HepG2 (cell line): ENCODE measurements around the gene TMEM44. TPM values are rescaled to one million over a fixed set of nuclear protein-coding genes. Genes with fewer than 3 reads are reported as not detected.

ENCODE experiments used
- ATAC-seq: fragments of 200-7000 bp; cut with Tn5 transposase; 3 replicates; pipeline ENCODE4 v1.9.1; 2020; ENCODE audit warnings: mild to moderate bottlenecking, moderate library complexity
- BruUV-seq: library from RNA; stranded (reverse); fragments of 400-500 nt; replicated peaks from 2 replicates; lab custom pipeline; 2021; lab: Mats Ljungman, UMichigan
- CTCF ChIA-PET: fragments of 300-600 bp; formaldehyde crosslinking; extraction: SDS; loops from one replicate; lab custom pipeline; 2021; ENCODE audit warnings: low total read pairs, inconsistent platforms, low intra/inter-chr PET ratio; lab: Yijun Ruan, JAX
- POLR2A ChIA-PET: fragments of 350-600 bp; sonication (Branson Sonifier 250); formaldehyde crosslinking; loops from one replicate; lab custom pipeline; 2020; ENCODE audit warnings: antibody characterized with exemption, inconsistent platforms; lab: Yijun Ruan, JAX
- DNase-seq: peaks from one replicate; pipeline ENCODE4 v3.0.0-alpha.2; 2015; ENCODE audit warnings: low spot score
- FAIRE-seq: peaks from 3 replicates; lab custom pipeline; 2011; peaks lifted over from hg19 to GRCh38; lab: Jason Lieb, UNC
- H2AFZ ChIP-seq: one replicate; pipeline ENCODE4 v1.6.1; 2011; ENCODE audit warnings: low read length, inconsistent platforms
- H3K27ac ChIP-seq: fragments of 300-600 bp; 3 replicates; pipeline ENCODE4 v1.8.0; 2011; ENCODE audit warnings: mixed run types, mild to moderate bottlenecking, mixed read lengths, low read length, inconsistent platforms; ENCODE audit not compliant: insufficient read depth; ENCODE audit errors: extremely low read length
- H3K27me3 ChIP-seq, 2 experiments: fragments of 200-600 bp in 1 of 2; 2 replicates in 1 of 2; 3 replicates in 1 of 2; pipeline versions ENCODE4 v1.6.0 to v1.8.0; 2011; ENCODE audit warnings: low read length in 2 of 2, mild to moderate bottlenecking in 2 of 2, moderate library complexity in 2 of 2, inconsistent platforms in 1 of 2; ENCODE audit not compliant: insufficient read depth in 2 of 2, control insufficient read depth in 1 of 2
- H3K36me3 ChIP-seq, 2 experiments: fragments of 200-600 bp in 1 of 2; replicated peaks in 1 of 2; 2 replicates in 1 of 2; 3 replicates in 1 of 2; pipeline versions ENCODE4 v1.5.1 to v1.8.0; 2011; ENCODE audit warnings: low read length in 2 of 2, inconsistent platforms in 1 of 2; ENCODE audit not compliant: insufficient read depth in 2 of 2, control insufficient read depth in 1 of 2
- H3K4me1 ChIP-seq: 2 replicates; pipeline ENCODE4 v1.5.1; 2012; ENCODE audit warnings: low read length, inconsistent platforms; ENCODE audit not compliant: insufficient read depth
- H3K4me2 ChIP-seq: 2 replicates; pipeline ENCODE4 v1.6.0; 2011; ENCODE audit warnings: low read depth, low read length, inconsistent platforms
- H3K4me3 ChIP-seq, 3 experiments: fragments of 200-600 bp in 1 of 3; sonication (generic), shearing (Covaris generic) in 1 of 3; replicated peaks in 1 of 3; 2 replicates each; pipeline ENCODE4 v1.5.1; 2011 to 2016; ENCODE audit warnings: low read length in 3 of 3, inconsistent platforms in 2 of 3, low read depth in 2 of 3, mild to moderate bottlenecking in 2 of 3, control low read depth in 1 of 3, mixed read lengths in 1 of 3; ENCODE audit not compliant: insufficient read depth in 1 of 3
- H3K79me2 ChIP-seq: one replicate; pipeline ENCODE4 v1.6.1; 2011; ENCODE audit warnings: low read length, inconsistent platforms; ENCODE audit not compliant: insufficient read depth
- H3K9ac ChIP-seq: 2 replicates; pipeline ENCODE4 v1.6.0; 2011; ENCODE audit warnings: mild to moderate bottlenecking, low read depth, low read length, inconsistent platforms; ENCODE audit not compliant: insufficient read depth
- H3K9me3 ChIP-seq: 2 replicates; pipeline ENCODE4 v1.5.1; 2012; ENCODE audit warnings: mild to moderate bottlenecking, low read length
- H4K20me1 ChIP-seq: 2 replicates; pipeline ENCODE4 v1.6.0; 2011; ENCODE audit warnings: inconsistent platforms, mild to moderate bottlenecking, low read length, moderate library complexity; ENCODE audit not compliant: insufficient read depth
- CEBPZ ChIP-seq: IDR thresholded peaks from 2 replicates; pipeline ENCODE4 v1.6.1; 2012; ENCODE audit warnings: low read length, improper control_type of control experiment
- ESRRA ChIP-seq: sonication (generic); formaldehyde crosslinking; IDR thresholded peaks from 2 replicates; pipeline ENCODE4 v1.5.1; 2020; ENCODE audit warnings: mild to moderate bottlenecking, low read depth, missing genetic modification reagents
- FOXM1 ChIP-seq: sonication (generic); formaldehyde crosslinking; IDR thresholded peaks from 2 replicates; pipeline ENCODE4 v1.5.0; 2020; ENCODE audit warnings: missing genetic modification reagents
- GATAD2A ChIP-seq: IDR thresholded peaks from 2 replicates; pipeline ENCODE4 v1.6.1; 2016
- HIC2 ChIP-seq: sonication (generic); formaldehyde crosslinking; IDR thresholded peaks from 2 replicates; pipeline ENCODE4 v1.9.0; 2022; ENCODE audit warnings: low read depth, missing genetic modification reagents
- IRF1 ChIP-seq: sonication (generic); formaldehyde crosslinking; IDR thresholded peaks from 2 replicates; pipeline ENCODE4 v1.4.0; 2020; ENCODE audit warnings: low read depth, mild to moderate bottlenecking, missing genetic modification reagents
- ZFP90 ChIP-seq: sonication (generic); formaldehyde crosslinking; IDR thresholded peaks from 2 replicates; pipeline ENCODE4 v1.8.0; 2022; ENCODE audit warnings: missing genetic modification reagents, mild to moderate bottlenecking, inconsistent platforms, borderline replicate concordance
- ZNF343 ChIP-seq: sonication (generic); formaldehyde crosslinking; IDR thresholded peaks from 2 replicates; pipeline ENCODE4 v1.4.0; 2020; ENCODE audit warnings: mild to moderate bottlenecking, missing genetic modification reagents
- ZNF496 ChIP-seq: sonication (generic); formaldehyde crosslinking; IDR thresholded peaks from 2 replicates; pipeline ENCODE4 v1.8.1; 2023; ENCODE audit warnings: mild to moderate bottlenecking, moderate library complexity, missing genetic modification reagents; ENCODE audit not compliant: insufficient replicate concordance
- ZNF768 ChIP-seq: sonication (generic); formaldehyde crosslinking; IDR thresholded peaks from 2 replicates; pipeline ENCODE4 v1.4.0; 2020; ENCODE audit warnings: missing genetic modification reagents
- ZSCAN12 ChIP-seq: sonication (generic); formaldehyde crosslinking; IDR thresholded peaks from 2 replicates; pipeline ENCODE4 v1.9.0; 2021; ENCODE audit warnings: mild to moderate bottlenecking, missing genetic modification reagents
- ZSCAN21 ChIP-seq: sonication (generic); formaldehyde crosslinking; IDR thresholded peaks from 2 replicates; pipeline ENCODE4 v1.8.0; 2022; ENCODE audit warnings: mild to moderate bottlenecking, missing genetic modification reagents, moderate library complexity, borderline replicate concordance
- WGBS: methylation state at CpG from one replicate; pipeline ENCODE4 v1.1.6; 2017; ENCODE audit warnings: low lambda C conversion rate; 5-methylcytosine and 5-hydroxymethylcytosine counted together
- in situ Hi-C: cut with HindIII; loops from 2 replicates; pipeline ENCODE4 v1.10.0; 2017; ENCODE audit warnings: low pct_unique_long_range_greater_than_20kb; ENCODE audit not compliant: extremely low pct_ligation_motif_present
- intact Hi-C: fragments of 100-400 bp; cut with micrococcal nuclease; formaldehyde crosslinking; loops from one replicate; pipeline ENCODE4 v1.10.0; 2022; ENCODE audit not compliant: unreplicated experiment
- polyA plus RNA-seq, 8 experiments: library from polyadenylated mRNA; depleted of rRNA in 3 of 8; stranded (reverse) in 7 of 8; unstranded in 1 of 8; fragments of >200 nt; fragmentation: Illumina TruSeq in 4 of 8; extraction: Trizol in 4 of 8; gene quantifications; 2 replicates each; pipeline versions ENCODE4 v1.2.1 to v1.2.3, GENCODE V29; 2011 to 2016; ENCODE audit warnings: low read depth in 4 of 8, missing spikeins in 1 of 8, mixed read lengths in 1 of 8; ENCODE audit not compliant: insufficient read depth in 1 of 8
- total RNA-seq, 5 experiments: library from RNA; depleted of rRNA; stranded (reverse); fragments of >200 nt; fragmentation: Illumina TruSeq; extraction: Trizol; gene quantifications; 2 replicates each; pipeline ENCODE4 v1.2.3, GENCODE V29; 2016; ENCODE audit warnings: low read depth in 1 of 5

The TMEM44 gene
- total and polyA plus RNA-seq, 2 of the 13 experiments (the other 11 are each of a cell fraction or from before 2014, with no cell fraction given): 7.3 to 13.8 TPM

GRCh38 chr3:194637066-194637465, 3.8 kb upstream of the TMEM44 start:
- in situ Hi-C loops: no loop called here
- H3K27ac ChIP-seq: no peak overlapping the region

GRCh38 chr3:194632809-194633348, 340 bp downstream of the TMEM44 start:
- in situ Hi-C loops (no loop called here), intact Hi-C loops (loop anchor here (1.0 kb wide), 1 partner anchor 12 kb away; no protein-coding TSS in a partner anchor)
- H3K4me2 ChIP-seq: peak overlapping the region; percentile 78
- peaks cover 2 to 10% of the 10 kb centered on the region in 2 experiments; a peak in 3 of 5 replicates for H3K36me3 ChIP-seq
- peak overlapping the region; percentile 59 for H3K27ac ChIP-seq
- H3K27me3 ChIP-seq: no peaks in the 10 kb centered on the region
- no peaks in the 10 kb centered on the region for H3K79me2 ChIP-seq
- no peaks in the 10 kb centered on the region for H4K20me1 ChIP-seq
- peak overlapping the region; percentile 73 to 87 (median 85) for H3K4me3 ChIP-seq
- POLR2A ChIA-PET: interaction anchor here (0.9 to 1.3 kb wide), 2 partner anchors 12 to 909 kb away, joined by 4 to 10 read pairs; no protein-coding TSS in a partner anchor
- peak overlapping the region; percentile 71 for H3K9ac ChIP-seq
- H2AFZ ChIP-seq: no peak overlapping the region
- no TSS peak for BruUV-seq
- no peak for FAIRE-seq
- no peaks in the 10 kb centered on the region; the same call in 1 of the 2 replicates for H3K9me3 ChIP-seq
- H3K4me1 ChIP-seq: peaks cover 7% of the 10 kb centered on the region
- ATAC-seq: peak; percentile 71
- no peak for DNase-seq
- CTCF ChIA-PET: interaction anchor here (1.4 kb wide), 1 partner anchor 28 kb away, joined by 4 read pairs; no protein-coding TSS in a partner anchor
- WGBS: 2% methylated on average over 14 of the region's 56 CpGs
- no peak for TF ChIP-seq HIC2 (CRISPR knock-in tag)
- TF ChIP-seq ZFP90: no peak
- no peak for TF ChIP-seq CEBPZ
- TF ChIP-seq IRF1: no peak
- no peak for TF ChIP-seq GATAD2A (CRISPR knock-in tag)
- TF ChIP-seq ESRRA (CRISPR knock-in tag): no peak
- TF ChIP-seq ZNF343 (CRISPR knock-in tag): no peak
- peak; percentile 93; the same call in 1 of the 2 replicates for TF ChIP-seq ZNF768 (CRISPR knock-in tag)
- peak; percentile 16; the same call in 1 of the 2 replicates for TF ChIP-seq ZSCAN21 (CRISPR knock-in tag)
- TF ChIP-seq ZSCAN12 (CRISPR knock-in tag): no peak

More at GRCh38 chr3:194637066-194637465, 3.8 kb upstream of the TMEM44 start:
- TF ChIP-seq FOXM1 (CRISPR knock-in tag) (no peak), ZNF496 (no peak)
- no peaks in the 10 kb centered on the region for H4K20me1 ChIP-seq
- H3K9me3 ChIP-seq: no peaks in the 10 kb centered on the region
- no peaks in the 10 kb centered on the region; a peak in 1 of 5 replicates for H3K27me3 ChIP-seq
- H2AFZ ChIP-seq: no peak overlapping the region
- intact Hi-C loops: no loop called here
- ChIA-PET CTCF (no interaction called here), POLR2A (interaction anchor here (1.3 kb wide), 1 partner anchor 15 kb away, joined by 4 read pairs; no protein-coding TSS in a partner anchor)
- no peak for FAIRE-seq
- no peak for ATAC-seq
- no peak overlapping the region for H3K4me3 ChIP-seq
- no peaks in the 10 kb centered on the region for H3K79me2 ChIP-seq
- peaks cover 6% of the 10 kb centered on the region for H3K4me1 ChIP-seq
- no peak overlapping the region for H3K4me2 ChIP-seq
- H3K36me3 ChIP-seq: peaks cover 1 to 9% of the 10 kb centered on the region in 2 experiments; a peak in 2 of 5 replicates
- DNase-seq: no peak
- BruUV-seq: no TSS peak
- no peak overlapping the region for H3K9ac ChIP-seq
- WGBS: 35% methylated on average over 3 of the region's 3 CpGs
